Measurements from ENCODE around the gene SPR. TPM values are rescaled to one million over a fixed set of nuclear protein-coding genes. Genes with fewer than 3 reads are reported as not detected.

SPR gene
- total and polyA plus RNA-seq, 9 of the 15 experiments (the other 6 are each of a cell fraction or from before 2014, with no cell fraction given): 7.7 to 38.3 (median 26.3) TPM

DNA sequence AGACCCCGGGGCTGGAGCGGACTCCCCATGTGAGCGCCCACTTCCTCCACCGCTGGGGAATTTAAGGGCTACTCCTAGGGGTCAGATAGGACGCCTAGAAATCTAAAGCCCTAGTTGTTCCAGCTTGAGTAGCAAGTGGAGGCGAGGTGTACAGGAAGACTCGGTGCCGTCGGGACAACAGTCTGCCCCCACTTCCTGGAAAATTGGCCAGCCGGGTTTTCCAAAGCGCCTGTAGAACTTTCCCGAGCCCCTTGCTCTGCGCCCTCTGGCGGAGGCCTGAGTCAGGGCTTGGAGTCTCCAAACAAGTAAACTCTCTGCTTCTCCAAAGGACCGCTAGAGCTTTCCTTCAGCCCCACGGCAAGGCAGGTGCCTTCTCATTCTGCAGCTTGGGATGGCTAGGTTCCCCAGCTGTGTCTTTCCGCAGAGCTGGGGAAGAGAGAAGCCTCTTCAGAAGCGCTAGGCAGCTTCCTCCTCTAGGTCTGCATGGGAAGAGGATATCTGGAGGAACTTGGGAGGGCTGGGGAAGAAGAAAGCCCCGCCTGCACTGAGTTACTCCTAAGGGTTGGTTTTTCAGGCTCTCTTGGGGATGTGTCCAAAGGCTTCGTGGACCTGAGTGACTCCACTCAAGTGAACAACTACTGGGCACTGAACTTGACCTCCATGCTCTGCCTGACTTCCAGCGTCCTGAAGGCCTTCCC lies 681 bp downstream of the SPR start (continued):
- TF ChIP-seq ZBTB40 (IDR thresholded peaks at IDR 0.05) (peak; percentile 41; the same call in 1 of the 2 replicates), ZBTB40 (CRISPR knock-in tag; IDR thresholded peaks at IDR 0.05) (no peak), SIX5 (IDR thresholded peaks at IDR 0.05; ENCODE audit: borderline replicate concordance in 1 of 2, insufficient read depth in 1 of 2, low read depth in 1 of 2, low read length in 2 of 2) (no peak), ZNF282 (CRISPR knock-in tag; IDR thresholded peaks at IDR 0.05) (no peak), ZNF695 (CRISPR knock-in tag; IDR thresholded peaks at IDR 0.05) (no peak), ZNF77 (CRISPR knock-in tag; IDR thresholded peaks at IDR 0.05) (no peak), MYC (IDR thresholded peaks at IDR 0.05; ENCODE audit: low read depth, low read length) (0 out of 2 replicates have a peak, but pooled peaks have one; percentile 4), MYC (CRISPR knock-in tag; IDR thresholded peaks at IDR 0.05; ENCODE audit: borderline replicate concordance, low read depth) (no peak), NFIX (CRISPR knock-in tag; IDR thresholded peaks at IDR 0.05; ENCODE audit: low read depth) (no peak), CSDE1 (IDR thresholded peaks at IDR 0.05) (no peak), PTBP1 (IDR thresholded peaks at IDR 0.05; ENCODE audit: low read depth, low read length) (no peak), ZNF347 (CRISPR knock-in tag; IDR thresholded peaks at IDR 0.05; ENCODE audit: low read depth) (no peak), HIVEP1 (CRISPR knock-in tag; IDR thresholded peaks at IDR 0.05) (no peak), DNMT1 (IDR thresholded peaks at IDR 0.05) (no peak), FOXK2 (conservative IDR thresholded peaks at IDR 0.05 in 1 of 2, IDR thresholded peaks at IDR 0.05 in 1 of 2; ENCODE audit: low read depth in 2 of 2) (no peak; a peak in 1 of 4 replicates)
- TF ChIP-seq, protein P1, sequence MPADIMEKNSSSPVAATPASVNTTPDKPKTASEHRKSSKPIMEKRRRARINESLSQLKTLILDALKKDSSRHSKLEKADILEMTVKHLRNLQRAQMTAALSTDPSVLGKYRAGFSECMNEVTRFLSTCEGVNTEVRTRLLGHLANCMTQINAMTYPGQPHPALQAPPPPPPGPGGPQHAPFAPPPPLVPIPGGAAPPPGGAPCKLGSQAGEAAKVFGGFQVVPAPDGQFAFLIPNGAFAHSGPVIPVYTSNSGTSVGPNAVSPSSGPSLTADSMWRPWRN (IDR thresholded peaks at IDR 0.05; ENCODE audit: low read depth): no peak
- TF ChIP-seq, protein P2, sequence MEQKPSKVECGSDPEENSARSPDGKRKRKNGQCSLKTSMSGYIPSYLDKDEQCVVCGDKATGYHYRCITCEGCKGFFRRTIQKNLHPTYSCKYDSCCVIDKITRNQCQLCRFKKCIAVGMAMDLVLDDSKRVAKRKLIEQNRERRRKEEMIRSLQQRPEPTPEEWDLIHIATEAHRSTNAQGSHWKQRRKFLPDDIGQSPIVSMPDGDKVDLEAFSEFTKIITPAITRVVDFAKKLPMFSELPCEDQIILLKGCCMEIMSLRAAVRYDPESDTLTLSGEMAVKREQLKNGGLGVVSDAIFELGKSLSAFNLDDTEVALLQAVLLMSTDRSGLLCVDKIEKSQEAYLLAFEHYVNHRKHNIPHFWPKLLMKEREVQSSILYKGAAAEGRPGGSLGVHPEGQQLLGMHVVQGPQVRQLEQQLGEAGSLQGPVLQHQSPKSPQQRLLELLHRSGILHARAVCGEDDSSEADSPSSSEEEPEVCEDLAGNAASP (IDR thresholded peaks at IDR 0.05): no peak

Data from K562 (cell line).